ENCODE measurements around the gene SORL1. TPM values are rescaled to one million over a fixed set of nuclear protein-coding genes. Genes with fewer than 3 reads are reported as not detected.

The SORL1 gene
- total and polyA plus RNA-seq, 2 of the 13 experiments (the other 11 are each of a cell fraction or from before 2014, with no cell fraction given) = 21.3 to 148 TPM

GRCh38 chr11:121563900-121564822 lies 112.0 kb downstream of the SORL1 start (continued):
- TF ChIP-seq FIP1L1 (IDR thresholded peaks at IDR 0.05; ENCODE audit: borderline replicate concordance, insufficient read depth, low read depth, low read length) (no peak), KDM5B (CRISPR knock-in tag; IDR thresholded peaks at IDR 0.05; ENCODE audit: borderline replicate concordance) (no peak), SALL1 (CRISPR knock-in tag; IDR thresholded peaks at IDR 0.05) (no peak; the same call in none of the 2 replicates), NCOA2 (CRISPR knock-in tag; IDR thresholded peaks at IDR 0.05) (peak; percentile 29; the same call in 1 of the 2 replicates), HNRNPK (IDR thresholded peaks at IDR 0.05; ENCODE audit: low read depth, low read length, poor library complexity, severe bottlenecking) (no peak), HES4 (CRISPR knock-in tag; IDR thresholded peaks at IDR 0.05; ENCODE audit: borderline replicate concordance) (no peak), MLLT10 (CRISPR knock-in tag; IDR thresholded peaks at IDR 0.05) (no peak), CBX1 (IDR thresholded peaks at IDR 0.05; ENCODE audit: low read depth) (no peak), TMF1 (CRISPR knock-in tag; IDR thresholded peaks at IDR 0.05; ENCODE audit: low read depth) (no peak), ZNF124 (CRISPR knock-in tag; IDR thresholded peaks at IDR 0.05) (no peak), ARID2 (CRISPR knock-in tag; IDR thresholded peaks at IDR 0.05; ENCODE audit: borderline replicate concordance) (no peak), SIN3B (IDR thresholded peaks at IDR 0.05; ENCODE audit: low read length) (no peak), ZNF556 (CRISPR knock-in tag; IDR thresholded peaks at IDR 0.05; ENCODE audit: borderline replicate concordance) (no peak), POLR2AphosphoS5 (IDR thresholded peaks at IDR 0.05; ENCODE audit: low read depth, low read length) (no peak), GZF1 (CRISPR knock-in tag; IDR thresholded peaks at IDR 0.05) (no peak), SIX4 (CRISPR knock-in tag; IDR thresholded peaks at IDR 0.05) (peak; percentile 75), ZSCAN29 (CRISPR knock-in tag; conservative IDR thresholded peaks at IDR 0.05) (no peak), NFKB2 (CRISPR knock-in tag; IDR thresholded peaks at IDR 0.05; ENCODE audit: borderline replicate concordance) (no peak), MIER2 (CRISPR knock-in tag; IDR thresholded peaks at IDR 0.05) (no peak), ARNT2 (CRISPR knock-in tag; IDR thresholded peaks at IDR 0.05; ENCODE audit: low read depth) (no peak)
- TF ChIP-seq, protein P1, sequence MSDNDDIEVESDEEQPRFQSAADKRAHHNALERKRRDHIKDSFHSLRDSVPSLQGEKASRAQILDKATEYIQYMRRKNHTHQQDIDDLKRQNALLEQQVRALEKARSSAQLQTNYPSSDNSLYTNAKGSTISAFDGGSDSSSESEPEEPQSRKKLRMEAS (IDR thresholded peaks at IDR 0.05) = no peak
- TF ChIP-seq, protein P2, sequence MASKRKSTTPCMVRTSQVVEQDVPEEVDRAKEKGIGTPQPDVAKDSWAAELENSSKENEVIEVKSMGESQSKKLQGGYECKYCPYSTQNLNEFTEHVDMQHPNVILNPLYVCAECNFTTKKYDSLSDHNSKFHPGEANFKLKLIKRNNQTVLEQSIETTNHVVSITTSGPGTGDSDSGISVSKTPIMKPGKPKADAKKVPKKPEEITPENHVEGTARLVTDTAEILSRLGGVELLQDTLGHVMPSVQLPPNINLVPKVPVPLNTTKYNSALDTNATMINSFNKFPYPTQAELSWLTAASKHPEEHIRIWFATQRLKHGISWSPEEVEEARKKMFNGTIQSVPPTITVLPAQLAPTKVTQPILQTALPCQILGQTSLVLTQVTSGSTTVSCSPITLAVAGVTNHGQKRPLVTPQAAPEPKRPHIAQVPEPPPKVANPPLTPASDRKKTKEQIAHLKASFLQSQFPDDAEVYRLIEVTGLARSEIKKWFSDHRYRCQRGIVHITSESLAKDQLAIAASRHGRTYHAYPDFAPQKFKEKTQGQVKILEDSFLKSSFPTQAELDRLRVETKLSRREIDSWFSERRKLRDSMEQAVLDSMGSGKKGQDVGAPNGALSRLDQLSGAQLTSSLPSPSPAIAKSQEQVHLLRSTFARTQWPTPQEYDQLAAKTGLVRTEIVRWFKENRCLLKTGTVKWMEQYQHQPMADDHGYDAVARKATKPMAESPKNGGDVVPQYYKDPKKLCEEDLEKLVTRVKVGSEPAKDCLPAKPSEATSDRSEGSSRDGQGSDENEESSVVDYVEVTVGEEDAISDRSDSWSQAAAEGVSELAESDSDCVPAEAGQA (IDR thresholded peaks at IDR 0.05; ENCODE audit: low read depth) = no peak
- TF ChIP-seq, protein P2 (CRISPR knock-in tag; IDR thresholded peaks at IDR 0.05; ENCODE audit: borderline replicate concordance) = no peak
- TF ChIP-seq, protein P3, sequence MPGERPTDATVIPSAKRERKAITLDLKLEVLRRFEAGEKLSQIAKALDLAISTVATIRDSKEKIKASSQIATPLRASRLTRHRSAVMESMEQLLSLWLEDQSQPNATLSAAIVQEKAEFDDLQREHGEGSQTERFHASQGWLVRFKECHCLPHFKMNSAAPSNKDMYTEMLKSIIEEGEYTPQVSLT (CRISPR knock-in tag; IDR thresholded peaks at IDR 0.05; ENCODE audit: borderline replicate concordance, low read depth) = no peak

All from HepG2 (cell line).